ENCODE results near the gene VWF.

The VWF gene

GRCh38 chr12:5989621-5990020 lies 134.8 kb downstream of the VWF start:
- DNase-seq: no peak
- no peak overlapping the region for H3K27ac Mint-ChIP-seq
- no peak for TF ChIP-seq CTCF (IDR thresholded peaks at IDR 0.05)
- peaks cover 28% of the 10 kb centered on the region for H3K4me1 Mint-ChIP-seq
- no peaks in the 10 kb centered on the region for H3K36me3 Mint-ChIP-seq (ENCODE audit: low read depth)
- H3K4me3 Mint-ChIP-seq: no peak overlapping the region
- no peaks in the 10 kb centered on the region for H3K9me3 Mint-ChIP-seq
- peaks cover 21% of the 10 kb centered on the region for H3K27me3 Mint-ChIP-seq (ENCODE audit: low read depth, poor library complexity)

- DNase-seq: peak; percentile 88
- no peak overlapping the region for H3K4me3 Mint-ChIP-seq
- H3K4me1 Mint-ChIP-seq: peaks cover 28% of the 10 kb centered on the region
- peak; percentile 99 for TF ChIP-seq CTCF (IDR thresholded peaks at IDR 0.05)
- H3K9me3 Mint-ChIP-seq: no peaks in the 10 kb centered on the region
- H3K36me3 Mint-ChIP-seq (ENCODE audit: low read depth): no peaks in the 10 kb centered on the region
- peaks cover 21% of the 10 kb centered on the region for H3K27me3 Mint-ChIP-seq (ENCODE audit: low read depth, poor library complexity)
- no peak overlapping the region for H3K27ac Mint-ChIP-seq
Measured at GRCh38 chr12:5988659-5989116, 135.8 kb downstream of the VWF start.

- Mint-ChIP-seq H3K27me3 (ENCODE audit: low read depth, poor library complexity) (peaks cover 21% of the 10 kb centered on the region), H3K9me3 (no peaks in the 10 kb centered on the region), H3K36me3 (ENCODE audit: low read depth) (no peaks in the 10 kb centered on the region), H3K4me1 (peaks cover 28% of the 10 kb centered on the region), H3K4me3 (no peak overlapping the region), H3K27ac (no peak overlapping the region)
- TF ChIP-seq CTCF (IDR thresholded peaks at IDR 0.05): no peak
- no peak for DNase-seq
Measured at GRCh38 chr12:5988088-5988487, 136.4 kb downstream of the VWF start.

GRCh38 chr12:5987573-5987972 lies 136.9 kb downstream of the VWF start:
- Mint-ChIP-seq H3K27ac (no peak overlapping the region), H3K27me3 (ENCODE audit: low read depth, poor library complexity) (peaks cover 21% of the 10 kb centered on the region), H3K9me3 (no peaks in the 10 kb centered on the region), H3K4me3 (no peak overlapping the region), H3K4me1 (peaks cover 28% of the 10 kb centered on the region), H3K36me3 (ENCODE audit: low read depth) (no peaks in the 10 kb centered on the region)
- no peak for TF ChIP-seq CTCF (IDR thresholded peaks at IDR 0.05)
- no peak for DNase-seq

- H3K36me3 Mint-ChIP-seq (ENCODE audit: low read depth): no peaks in the 10 kb centered on the region
- no peak overlapping the region for H3K27ac Mint-ChIP-seq
- no peaks in the 10 kb centered on the region for H3K9me3 Mint-ChIP-seq
- H3K27me3 Mint-ChIP-seq (ENCODE audit: low read depth, poor library complexity): peaks cover 18% of the 10 kb centered on the region
- TF ChIP-seq CTCF (IDR thresholded peaks at IDR 0.05): no peak
- DNase-seq: no peak
- H3K4me1 Mint-ChIP-seq: peaks cover 28% of the 10 kb centered on the region
- H3K4me3 Mint-ChIP-seq: no peak overlapping the region
Measured at GRCh38 chr12:5985471-5985870, 139.0 kb downstream of the VWF start.

- no peak for DNase-seq
- Mint-ChIP-seq H3K36me3 (ENCODE audit: low read depth) (no peaks in the 10 kb centered on the region), H3K4me1 (peaks cover 25% of the 10 kb centered on the region), H3K9me3 (no peaks in the 10 kb centered on the region), H3K27me3 (ENCODE audit: low read depth, poor library complexity) (peaks cover 21% of the 10 kb centered on the region), H3K4me3 (no peak overlapping the region), H3K27ac (no peak overlapping the region)
- TF ChIP-seq CTCF (IDR thresholded peaks at IDR 0.05): no peak
Measured at GRCh38 chr12:5984873-5985272, 139.6 kb downstream of the VWF start.

Data from nephron progenitor cell (in vitro differentiated cells).